Epithelial cell of esophagus (primary cell): Measurements from ENCODE around the gene ZCCHC24.

Experiments used
- DNase-seq: peaks from one replicate; pipeline ENCODE4 v3.0.0; 2010; ENCODE audit warnings: low read depth
- H3K4me3 ChIP-seq: 2 replicates; pipeline ENCODE4 v1.5.1; 2011; ENCODE audit warnings: mild to moderate bottlenecking, low read length, control low read depth
- CTCF ChIP-seq: IDR thresholded peaks from 2 replicates; pipeline ENCODE4 v1.5.1; 2011; ENCODE audit warnings: low read depth, mild to moderate bottlenecking, low read length, control low read depth, inconsistent platforms; ENCODE audit not compliant: insufficient read depth; ENCODE audit errors: missing control alignments

The ZCCHC24 gene

GRCh38 chr10:79397575-79398303, 47.7 kb downstream of the ZCCHC24 start:
- no peak for DNase-seq
- no peak overlapping the region for H3K4me3 ChIP-seq
- no peak for TF ChIP-seq CTCF

GRCh38 chr10:79397051-79397450, 48.4 kb downstream of the ZCCHC24 start:
- H3K4me3 ChIP-seq, result no peak overlapping the region
- DNase-seq, result no peak
- TF ChIP-seq CTCF, result no peak

- no peak overlapping the region for H3K4me3 ChIP-seq
- DNase-seq, result no peak
- TF ChIP-seq CTCF, result no peak
Measured at GRCh38 chr10:79396520-79396919, 48.9 kb downstream of the ZCCHC24 start.

- TF ChIP-seq CTCF, result no peak
- no peak for DNase-seq
- H3K4me3 ChIP-seq, result no peak overlapping the region
Measured at GRCh38 chr10:79394664-79395063, 50.8 kb downstream of the ZCCHC24 start.

- no peak for TF ChIP-seq CTCF
- H3K4me3 ChIP-seq, result no peak overlapping the region
- DNase-seq, result no peak
Measured at GRCh38 chr10:79393924-79394610, 51.4 kb downstream of the ZCCHC24 start.

- H3K4me3 ChIP-seq, result no peak overlapping the region
- no peak for DNase-seq
- TF ChIP-seq CTCF, result no peak
Measured at GRCh38 chr10:79393221-79393923, 52.1 kb downstream of the ZCCHC24 start.
